OCI-LY3 (cell line): Measurements from ENCODE around the gene PTPRT.

Experiments used
- EZH2phosphoT487 ChIP-seq: fragments of 200-600 bp; shearing (Covaris generic); IDR thresholded peaks from 2 replicates; pipeline ENCODE4 v1.6.1; 2018; ENCODE audit warnings: antibody characterized with exemption, mixed run types, low read depth
- TF ChIP-seq, protein P1 (sequence below): fragments of 200-600, 300-600 bp; sonication (generic); IDR thresholded peaks from 2 replicates; pipeline ENCODE4 v1.5.1; 2014; ENCODE audit warnings: antibody characterized with exemption, low read length, low read depth

- TF ChIP-seq, protein P1, sequence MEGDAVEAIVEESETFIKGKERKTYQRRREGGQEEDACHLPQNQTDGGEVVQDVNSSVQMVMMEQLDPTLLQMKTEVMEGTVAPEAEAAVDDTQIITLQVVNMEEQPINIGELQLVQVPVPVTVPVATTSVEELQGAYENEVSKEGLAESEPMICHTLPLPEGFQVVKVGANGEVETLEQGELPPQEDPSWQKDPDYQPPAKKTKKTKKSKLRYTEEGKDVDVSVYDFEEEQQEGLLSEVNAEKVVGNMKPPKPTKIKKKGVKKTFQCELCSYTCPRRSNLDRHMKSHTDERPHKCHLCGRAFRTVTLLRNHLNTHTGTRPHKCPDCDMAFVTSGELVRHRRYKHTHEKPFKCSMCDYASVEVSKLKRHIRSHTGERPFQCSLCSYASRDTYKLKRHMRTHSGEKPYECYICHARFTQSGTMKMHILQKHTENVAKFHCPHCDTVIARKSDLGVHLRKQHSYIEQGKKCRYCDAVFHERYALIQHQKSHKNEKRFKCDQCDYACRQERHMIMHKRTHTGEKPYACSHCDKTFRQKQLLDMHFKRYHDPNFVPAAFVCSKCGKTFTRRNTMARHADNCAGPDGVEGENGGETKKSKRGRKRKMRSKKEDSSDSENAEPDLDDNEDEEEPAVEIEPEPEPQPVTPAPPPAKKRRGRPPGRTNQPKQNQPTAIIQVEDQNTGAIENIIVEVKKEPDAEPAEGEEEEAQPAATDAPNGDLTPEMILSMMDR = no peak
- no peak for TF ChIP-seq EZH2phosphoT487
Observed at GRCh38 chr20:42532831-42533230, 656.9 kb downstream of the PTPRT start.
